DMS53 treated with DMSO at 0.1 percent for 48 hours (cell line): Measurements from ENCODE around the gene TRIM14.
A peak's percentile ranks its signal among the peaks of the same experiment; 100 is the strongest.
"Not testable (repeated sequence)": the region's sequence is repeated elsewhere in the genome, so short reads cannot be mapped to it uniquely, and the experiment has no call there.

Experiments used
- DNase-seq: peaks from one replicate; lab custom pipeline; 2025; ENCODE audit not compliant: unreplicated experiment; lab: John Stamatoyannopoulos, UW

TRIM14 gene

DNA sequence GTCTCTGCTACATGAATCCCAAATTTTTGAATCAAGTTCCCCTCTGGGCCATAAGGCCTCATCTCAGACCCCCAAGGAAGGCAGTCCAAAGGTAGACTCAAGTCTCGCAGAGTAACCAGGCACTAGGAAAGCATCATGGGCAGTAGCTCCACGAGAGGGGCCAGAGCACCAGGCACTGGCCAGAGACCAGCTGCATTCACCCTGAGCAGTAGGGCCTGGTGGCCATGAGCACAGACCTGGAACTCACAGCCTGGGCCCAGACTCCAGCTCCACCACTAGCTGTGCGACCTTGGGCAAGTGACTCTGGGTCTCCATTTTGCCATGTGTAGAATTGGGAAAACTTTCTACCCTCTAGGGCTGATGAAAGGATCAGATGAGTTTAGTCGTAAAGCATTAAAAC is 34.0 kb downstream of the TRIM14 start:
- DNase-seq, result no peak

DNA sequence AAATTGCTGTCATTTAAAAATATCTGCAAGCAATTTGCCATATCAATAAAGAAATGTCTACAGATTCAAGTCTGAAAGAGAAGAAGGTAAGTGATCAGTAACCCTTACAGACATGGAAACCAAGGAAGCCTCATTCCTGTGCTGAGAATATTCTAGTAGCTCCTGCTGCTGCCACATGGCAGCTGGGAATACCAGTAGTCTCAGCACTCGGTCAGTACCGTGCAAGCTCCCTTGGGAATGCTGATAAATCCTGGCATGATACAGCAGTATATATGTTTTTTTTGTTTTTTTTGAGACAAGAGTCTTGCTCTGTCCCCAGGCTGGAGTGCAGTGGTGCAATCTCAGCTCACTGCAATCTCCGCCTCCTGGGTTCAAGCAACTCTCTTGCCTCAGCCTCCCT is 34.6 kb downstream of the TRIM14 start:
- DNase-seq, result no peak

DNA sequence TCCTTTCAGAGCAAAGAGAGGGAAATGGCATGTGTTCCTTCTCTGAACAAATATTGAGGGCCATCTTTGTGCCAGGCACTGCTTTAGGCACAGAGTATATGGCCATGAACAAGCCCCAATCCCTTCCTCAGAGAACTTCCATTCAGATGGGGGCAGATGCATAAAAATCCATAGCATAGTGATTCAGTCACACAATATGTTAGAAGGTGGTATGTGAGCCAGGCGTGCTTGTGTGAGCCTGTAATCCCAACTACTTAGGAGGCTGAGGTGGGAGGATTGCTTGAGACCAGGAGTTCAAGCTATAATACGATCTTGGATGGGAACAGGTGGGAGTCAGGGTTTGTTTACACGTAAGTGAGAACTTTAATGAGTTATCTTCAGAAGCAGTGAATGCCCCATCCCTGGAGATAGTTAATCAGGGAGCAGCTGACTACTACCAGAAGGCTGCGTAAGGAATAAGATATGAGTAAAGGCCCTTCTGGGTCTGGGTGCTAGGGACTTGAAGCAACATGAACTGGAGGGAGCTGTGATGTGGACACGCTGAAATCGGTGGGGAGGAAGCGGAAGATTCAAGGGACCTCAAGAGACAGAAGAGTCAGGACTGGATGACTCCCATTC is 35.3 kb downstream of the TRIM14 start:
- no peak for DNase-seq

DNA sequence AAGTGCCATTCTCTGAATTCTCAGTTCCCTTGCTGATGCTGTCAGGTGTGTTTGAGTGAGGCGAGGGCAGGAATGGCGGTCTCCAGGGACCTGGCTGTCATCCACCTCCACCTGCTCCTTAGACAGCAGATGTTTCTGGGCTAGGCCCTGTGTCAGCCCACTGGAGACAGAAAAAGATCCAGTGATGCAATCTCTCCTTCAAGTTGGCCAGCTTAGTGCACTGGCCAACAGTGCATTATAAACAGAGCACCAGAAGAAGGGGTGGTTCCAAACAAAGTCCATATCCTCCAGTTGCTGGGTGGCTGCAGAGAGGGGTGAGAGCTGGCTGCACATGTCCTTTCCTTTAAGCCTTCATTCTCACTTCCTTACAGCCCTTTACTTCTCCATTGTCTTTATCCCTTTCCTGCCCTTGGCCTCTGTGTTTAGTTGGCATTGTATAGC is 35.9 kb downstream of the TRIM14 start:
- no peak for DNase-seq

DNA sequence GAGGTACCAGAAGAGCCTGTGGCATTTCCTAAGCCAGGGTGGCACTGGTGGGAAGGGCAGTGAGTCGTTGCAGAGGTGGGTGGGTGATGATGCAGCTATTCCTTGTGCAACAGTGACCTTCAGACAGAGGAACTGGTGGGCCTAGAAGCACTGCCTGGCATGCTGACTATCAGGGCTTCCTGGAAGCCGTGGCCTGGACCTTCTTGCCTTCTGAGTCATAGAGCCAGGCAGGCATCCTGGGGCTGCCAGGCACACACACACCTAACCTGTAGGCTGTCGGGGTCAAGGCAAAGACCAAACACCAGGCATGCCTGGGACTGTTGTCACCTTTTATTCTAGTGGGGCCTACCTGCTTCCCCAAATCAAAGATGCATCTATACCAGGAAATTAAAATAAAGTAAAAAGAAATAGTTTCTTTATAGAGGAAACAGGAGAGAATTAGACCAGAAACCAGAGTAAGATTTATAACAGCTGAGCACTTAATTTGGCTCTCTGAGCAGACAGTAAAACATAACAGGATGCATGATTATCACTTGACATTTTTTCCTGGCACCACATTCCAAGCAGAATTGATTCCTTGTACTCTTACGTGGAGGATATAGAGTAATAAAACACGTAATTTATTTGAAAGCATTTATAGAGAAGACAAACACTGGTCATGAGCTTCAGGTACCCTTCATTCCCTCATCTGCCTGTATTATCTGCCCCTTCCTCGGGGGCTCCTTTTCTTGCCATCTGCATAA is 37.4 kb downstream of the TRIM14 start:
- no peak for DNase-seq

DNA sequence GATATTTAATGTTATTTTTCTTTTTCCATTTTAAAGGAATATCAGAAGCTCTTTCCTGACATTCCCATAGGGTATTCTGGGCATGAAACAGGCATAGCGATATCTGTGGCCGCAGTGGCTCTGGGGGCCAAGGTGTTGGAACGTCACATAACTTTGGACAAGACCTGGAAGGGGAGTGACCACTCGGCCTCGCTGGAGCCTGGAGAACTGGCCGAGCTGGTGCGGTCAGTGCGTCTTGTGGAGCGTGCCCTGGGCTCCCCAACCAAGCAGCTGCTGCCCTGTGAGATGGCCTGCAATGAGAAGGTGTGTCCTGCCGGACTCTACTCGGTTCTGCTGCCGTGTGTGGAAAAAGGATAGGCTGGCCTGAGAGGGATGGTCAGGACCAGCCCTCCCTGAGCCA is 38.2 kb downstream of the TRIM14 start:
- DNase-seq, result no peak

DNA sequence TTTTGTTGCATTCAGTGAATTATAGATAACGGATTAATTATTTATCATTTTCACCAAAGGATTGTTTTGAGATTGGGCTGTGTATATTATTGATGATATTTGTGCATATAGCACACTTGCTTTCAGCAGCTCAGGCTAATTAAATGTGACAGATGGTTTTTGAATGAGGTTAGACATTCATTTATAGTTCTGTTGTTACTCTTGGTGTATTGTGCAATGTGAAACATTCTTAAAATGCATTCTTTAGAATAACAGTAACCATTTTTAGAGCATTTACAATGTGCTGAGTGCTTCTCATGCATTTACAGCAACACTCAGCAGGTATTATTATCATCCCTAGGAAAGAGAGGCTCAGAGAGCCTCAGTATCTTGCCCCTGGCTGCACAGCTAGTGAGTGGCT is 38.7 kb downstream of the TRIM14 start:
- no peak for DNase-seq

DNA sequence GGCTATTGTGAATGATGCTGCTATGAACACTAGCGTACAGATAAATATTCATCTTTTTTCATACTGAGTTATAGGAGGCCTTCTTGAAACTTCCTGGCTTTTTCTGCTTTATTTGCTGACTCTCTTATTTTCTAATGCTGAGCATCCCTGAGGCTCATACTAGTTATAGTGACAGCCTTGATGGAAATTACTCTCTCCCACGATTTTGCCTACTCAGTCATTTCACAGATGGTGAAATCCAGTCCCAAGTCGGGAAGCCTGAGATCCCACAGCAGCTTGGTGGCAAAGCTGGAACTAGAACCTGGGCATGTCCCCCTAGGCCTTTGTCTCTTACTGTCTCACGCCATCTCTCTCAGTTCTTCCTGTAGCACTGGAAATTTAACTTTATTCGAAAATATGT is 40.1 kb downstream of the TRIM14 start:
- no peak for DNase-seq

DNA sequence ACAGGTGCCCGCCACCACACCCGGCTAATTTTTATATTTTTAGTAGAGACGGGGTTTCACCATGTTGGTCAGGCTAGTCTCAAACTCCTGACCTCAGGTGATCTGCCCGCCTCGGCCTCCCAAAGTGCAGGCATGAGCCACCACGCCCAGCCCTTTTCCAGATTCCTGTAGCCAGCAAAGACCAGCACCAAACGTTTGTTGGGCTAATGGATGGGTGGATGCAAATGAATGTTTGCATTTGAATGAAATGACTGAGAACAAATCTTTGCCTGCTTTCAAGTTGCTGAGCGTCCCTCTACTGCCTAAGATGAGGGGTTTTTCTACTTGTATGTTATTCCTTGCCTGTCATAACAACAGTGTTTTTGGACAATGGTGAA is 42.5 kb downstream of the TRIM14 start:
- not testable (repeated sequence) for DNase-seq

DNA sequence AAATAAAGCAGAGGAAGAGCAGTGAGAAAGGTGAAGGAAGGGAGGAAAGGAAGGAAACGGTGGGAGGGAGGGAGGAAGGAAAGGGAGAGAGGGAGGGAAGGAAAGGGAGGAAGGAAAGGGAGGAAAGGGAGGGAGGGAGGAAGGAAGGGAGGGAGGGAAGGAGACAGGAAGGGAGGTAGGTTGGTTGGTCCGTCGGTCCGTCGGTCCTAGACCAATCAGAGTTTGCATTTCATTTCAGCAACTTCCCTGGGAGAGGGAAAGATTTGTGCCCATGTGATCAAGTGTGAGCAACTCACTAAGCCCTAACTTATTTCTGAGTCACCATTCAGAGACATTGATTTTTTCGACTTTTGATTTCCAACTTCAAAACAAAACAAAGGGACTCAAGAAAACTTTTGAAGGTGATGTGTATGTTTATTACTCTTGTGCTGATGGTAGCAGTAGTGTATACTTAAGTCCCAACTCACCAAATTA is 43.7 kb downstream of the TRIM14 start:
- DNase-seq, result no peak

DNA sequence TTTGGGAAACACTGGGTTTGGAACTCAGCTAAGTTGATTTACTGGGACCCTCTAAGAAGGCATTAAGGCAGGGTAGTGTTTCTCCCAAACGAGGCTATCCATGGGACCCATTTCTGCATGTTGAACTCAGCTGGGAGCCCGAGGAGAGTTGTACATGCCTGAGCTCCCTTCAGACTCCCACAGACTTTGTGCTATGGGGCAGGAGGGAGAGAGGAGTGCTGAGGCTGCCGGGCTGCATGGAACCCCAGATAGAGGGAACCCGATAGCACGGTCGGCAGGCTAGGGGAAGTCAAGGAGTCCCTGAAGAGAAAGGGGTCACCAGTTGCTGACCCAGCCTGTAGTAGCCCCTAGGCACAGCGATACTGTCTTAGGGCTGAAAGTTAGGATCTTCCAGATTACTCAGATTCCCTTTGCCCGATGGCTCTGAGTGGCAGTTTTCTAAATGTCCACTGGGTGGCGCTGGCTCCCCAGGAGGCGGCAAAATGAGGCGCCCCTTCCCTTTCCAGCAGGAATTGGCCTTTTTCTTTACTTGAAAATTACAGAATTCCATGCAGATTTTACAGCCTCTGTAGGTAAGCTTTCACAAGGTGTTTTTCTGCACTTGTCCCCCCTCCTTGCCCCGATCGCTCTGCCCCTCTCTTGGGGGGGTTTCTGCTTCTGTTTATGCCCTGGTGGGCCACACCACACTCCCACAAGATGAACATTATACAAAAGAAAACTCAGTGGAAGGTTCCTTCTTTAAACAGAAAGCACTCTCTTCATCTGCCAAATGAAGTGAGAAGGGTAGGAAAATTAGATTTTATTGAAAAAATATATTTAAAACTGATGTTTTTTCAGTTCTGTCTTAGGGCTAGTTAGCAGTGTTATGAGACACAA is 44.7 kb downstream of the TRIM14 start:
- peak; percentile 4 for DNase-seq

DNA sequence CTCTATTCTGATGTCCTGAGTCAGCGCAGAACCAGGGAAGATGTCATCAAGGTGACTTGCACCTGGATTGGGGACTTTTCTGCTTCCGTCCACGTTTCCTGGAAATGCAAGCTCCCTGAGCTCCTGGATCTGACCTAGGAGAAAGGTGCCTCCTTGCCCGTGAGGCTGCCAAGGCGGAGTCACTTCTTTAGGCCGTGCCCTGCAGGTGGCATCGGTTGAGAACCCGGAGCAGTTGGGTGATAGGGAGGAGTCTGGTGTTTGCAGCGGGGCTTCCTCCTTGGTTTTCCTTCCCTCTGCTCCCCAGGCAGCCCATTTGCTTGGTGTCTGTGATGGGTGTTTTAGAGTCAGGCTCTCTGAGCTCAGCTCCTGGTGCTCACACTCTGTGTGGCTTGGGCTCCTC is 47.3 kb downstream of the TRIM14 start:
- DNase-seq, result no peak

DNA sequence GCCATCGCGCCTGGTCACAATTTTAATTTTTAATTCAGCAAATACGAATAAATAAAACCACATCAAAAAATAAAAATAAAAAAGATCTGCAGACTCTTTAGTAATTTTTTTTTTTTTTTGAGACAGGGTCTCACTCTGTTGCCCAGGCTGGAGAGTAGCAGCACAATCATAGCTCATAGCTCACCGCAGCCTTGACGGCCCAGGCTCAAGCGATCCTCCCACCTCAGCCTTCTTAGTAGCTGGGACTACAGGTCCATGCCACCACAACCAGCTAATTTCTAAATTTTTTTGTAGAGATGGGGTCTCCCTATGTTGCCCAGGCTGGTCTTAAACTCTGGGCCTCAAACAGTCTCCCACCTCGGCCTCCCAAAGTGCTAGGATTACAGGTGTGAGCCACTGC is 48.3 kb downstream of the TRIM14 start:
- no peak for DNase-seq

DNA sequence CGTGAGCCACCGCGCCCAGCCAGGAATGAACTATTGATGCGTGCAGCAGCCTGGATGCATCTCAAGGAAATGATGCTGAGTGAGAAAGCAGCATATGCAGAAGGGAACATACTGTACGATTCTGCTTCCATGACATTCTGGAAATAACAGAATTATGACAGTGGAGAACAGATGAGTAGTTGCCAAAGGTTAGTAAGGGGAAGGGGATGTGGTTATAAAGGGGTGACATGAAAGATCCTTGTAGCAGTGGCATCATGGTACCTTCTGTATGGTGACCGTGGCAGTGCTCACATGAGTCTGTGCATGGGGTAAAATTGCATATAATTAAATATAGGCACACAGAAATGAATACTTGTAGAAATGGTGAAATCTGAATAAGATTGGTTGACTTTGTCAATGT is 49.5 kb downstream of the TRIM14 start:
- no peak for DNase-seq

DNA sequence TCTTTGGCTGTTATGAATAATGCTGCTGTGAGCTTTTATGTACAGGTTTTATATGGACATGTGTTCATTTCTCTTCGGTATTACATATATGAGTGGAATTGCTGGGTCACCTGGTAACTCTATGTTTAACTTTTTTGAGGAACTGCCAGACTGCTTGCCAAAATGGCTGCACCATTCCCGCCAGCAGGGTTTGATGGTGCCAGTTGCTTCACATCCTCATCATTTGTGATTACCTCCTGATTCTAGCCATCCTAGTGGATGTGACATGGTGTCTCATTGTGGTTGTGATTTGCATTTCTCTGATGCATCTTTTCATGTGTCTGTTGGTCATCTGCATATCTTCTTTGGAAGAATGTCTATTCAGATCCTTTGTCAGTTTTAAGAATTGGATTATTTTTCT is 51.8 kb downstream of the TRIM14 start:
- DNase-seq, result no peak

DNA sequence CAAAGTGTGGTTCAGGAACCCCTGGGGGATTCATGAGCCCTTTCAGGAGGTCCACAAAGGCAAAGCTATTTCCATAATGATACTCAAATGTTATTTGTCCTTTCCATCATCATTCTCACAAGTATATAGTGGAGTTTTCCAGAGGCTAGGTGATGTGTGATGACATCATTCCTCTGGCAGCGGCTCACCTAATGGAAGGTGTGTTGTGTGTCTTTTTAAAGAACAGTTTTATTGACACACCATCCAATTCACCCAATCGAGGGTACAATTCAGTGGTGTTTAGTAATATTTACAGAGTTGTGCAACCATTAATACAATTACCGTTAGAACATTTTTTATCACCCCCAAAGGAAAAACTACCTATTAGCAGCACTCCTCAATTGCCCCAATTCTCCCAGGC is 52.8 kb downstream of the TRIM14 start:
- DNase-seq, result no peak

DNA sequence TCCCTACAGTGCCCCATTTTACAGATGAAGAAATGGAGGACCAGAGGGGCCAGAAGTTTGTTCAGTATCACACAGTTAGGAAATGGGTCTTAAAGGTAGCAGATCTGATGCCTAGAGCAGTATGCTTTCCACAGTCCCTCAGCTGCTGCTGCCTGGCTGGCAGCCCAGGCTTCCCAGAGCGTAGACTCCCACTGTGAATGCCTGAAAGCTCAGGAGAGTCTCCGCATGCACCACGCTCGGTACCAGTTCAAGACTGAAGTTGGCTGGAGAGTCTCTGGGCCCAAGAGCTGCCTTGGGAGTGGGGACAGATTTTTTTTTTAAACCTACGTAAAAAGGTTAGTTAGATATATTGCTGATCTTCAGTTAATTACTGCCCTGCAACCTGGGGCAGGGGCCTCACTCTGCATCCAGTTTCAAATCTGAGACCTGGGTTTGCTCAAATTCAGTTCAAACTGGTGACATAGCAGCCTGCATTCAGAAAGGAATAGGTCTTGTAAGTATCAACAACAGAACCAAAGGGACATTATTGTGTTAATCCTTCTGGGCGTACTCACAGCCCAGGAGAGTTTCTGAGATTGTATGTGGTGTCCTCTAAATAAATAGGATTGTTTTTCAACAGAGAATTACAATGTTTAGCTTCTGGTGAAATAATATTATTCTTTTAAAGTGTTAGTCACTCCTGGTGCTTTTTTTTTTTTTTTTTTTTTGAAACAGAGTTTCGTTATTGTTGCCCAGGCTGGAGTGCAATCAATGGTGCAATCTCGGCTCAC is 54.2 kb downstream of the TRIM14 start:
- no peak for DNase-seq

DNA sequence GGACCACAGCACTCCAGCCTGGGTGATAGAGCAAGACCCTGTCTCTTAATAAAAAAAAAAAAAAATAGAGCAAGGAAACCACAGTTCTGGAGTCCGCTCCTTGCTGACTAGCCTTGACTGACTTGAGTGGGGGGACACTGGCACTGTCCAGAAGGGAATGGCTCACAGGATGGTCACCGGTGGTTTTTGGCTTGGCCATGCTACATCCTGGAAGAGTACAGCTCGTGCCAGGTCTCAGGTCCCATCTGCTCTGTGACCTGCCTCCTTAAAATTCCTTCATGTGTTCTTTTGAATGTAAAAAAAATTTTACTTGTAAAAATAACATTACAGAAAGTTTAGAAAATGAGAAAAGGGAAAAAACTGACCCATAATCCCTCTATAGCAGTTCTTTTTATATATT is 56.9 kb downstream of the TRIM14 start:
- no peak for DNase-seq

DNA sequence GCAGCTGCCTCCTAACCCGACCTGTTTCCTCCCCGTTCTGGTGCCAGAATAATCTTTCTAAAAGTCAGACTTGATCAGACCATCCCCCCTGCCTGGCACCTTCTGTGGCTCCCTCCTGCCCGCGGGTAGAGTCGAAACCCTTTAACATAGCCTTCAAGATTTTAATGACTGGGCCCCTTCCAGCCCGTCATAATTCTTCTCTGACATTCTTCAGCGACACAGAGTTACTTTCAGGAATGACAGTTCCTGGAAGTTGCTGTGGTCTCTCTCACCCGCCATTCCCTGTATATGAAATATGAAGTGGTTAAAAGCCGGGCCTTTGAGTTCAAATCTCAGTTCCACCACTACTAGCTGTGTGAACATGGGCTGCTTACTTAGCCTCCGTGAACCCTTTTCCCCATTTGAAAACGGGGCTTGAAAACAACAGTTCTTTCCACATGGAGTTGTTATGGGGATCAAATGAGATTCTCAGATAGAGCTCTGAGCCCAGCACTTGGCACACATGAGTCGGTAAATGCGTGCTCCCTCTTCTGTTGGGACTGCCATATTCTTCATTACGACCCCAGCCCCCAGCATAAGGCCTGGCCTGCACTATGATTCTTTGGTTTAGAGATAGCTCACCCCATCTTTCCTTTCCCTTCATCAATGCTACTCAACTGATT is 61.8 kb downstream of the TRIM14 start:
- DNase-seq, result no peak

DNA sequence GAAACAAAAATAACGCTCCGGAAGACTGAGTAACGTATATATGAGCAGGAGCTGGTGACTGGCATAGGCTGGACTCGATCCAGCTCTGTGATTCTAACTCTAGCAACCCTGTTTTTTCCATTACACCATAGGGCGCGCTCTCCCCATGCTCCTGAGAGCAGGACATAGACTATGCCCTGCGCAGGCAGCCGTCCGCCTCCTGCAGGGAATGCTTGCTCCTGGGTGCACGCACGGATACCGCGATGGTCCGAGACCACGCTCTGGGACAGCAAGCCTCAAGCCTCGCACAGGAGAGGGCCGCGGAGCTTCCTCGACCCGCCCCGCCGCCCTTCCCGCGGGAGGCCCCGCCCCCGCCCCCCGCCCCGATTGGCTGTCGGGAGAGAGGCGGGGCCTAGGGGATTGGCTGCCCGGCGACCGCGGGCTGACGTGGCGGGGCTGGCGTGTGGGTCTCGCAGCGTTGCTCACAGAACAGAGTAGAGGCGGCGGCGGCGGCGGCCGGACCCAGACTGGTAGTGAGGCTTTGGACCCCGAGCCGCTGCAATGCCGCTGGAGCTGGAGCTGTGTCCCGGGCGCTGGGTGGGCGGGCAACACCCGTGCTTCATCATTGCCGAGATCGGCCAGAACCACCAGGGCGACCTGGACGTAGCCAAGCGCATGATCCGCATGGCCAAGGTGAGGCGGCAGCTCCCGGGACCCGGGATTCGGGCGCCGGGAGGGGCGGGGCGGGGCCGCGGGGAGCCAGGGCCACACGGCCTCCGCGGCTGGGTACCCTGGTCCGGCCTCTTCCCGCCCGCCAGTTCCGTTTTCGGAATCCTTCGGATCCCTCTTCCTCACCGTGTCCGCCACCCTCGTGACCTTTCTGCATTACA is 62.5 kb downstream of the TRIM14 start, which contains the start of gene NANS:
Gene NANS, plus strand, starts transcription at position 464 of the 869 bp plus-strand sequence. Its CDS starts 77 bp downstream, at position 541.
- DNase-seq, result peak; percentile 83
